Measurements from ENCODE around the gene LASP1NB.
A peak's percentile ranks its signal among the peaks of the same experiment; 100 is the strongest.
"Not testable (repeated sequence)": the region's sequence is repeated elsewhere in the genome, so short reads cannot be mapped to it uniquely, and the experiment has no call there.

Gene LASP1NB

DNA sequence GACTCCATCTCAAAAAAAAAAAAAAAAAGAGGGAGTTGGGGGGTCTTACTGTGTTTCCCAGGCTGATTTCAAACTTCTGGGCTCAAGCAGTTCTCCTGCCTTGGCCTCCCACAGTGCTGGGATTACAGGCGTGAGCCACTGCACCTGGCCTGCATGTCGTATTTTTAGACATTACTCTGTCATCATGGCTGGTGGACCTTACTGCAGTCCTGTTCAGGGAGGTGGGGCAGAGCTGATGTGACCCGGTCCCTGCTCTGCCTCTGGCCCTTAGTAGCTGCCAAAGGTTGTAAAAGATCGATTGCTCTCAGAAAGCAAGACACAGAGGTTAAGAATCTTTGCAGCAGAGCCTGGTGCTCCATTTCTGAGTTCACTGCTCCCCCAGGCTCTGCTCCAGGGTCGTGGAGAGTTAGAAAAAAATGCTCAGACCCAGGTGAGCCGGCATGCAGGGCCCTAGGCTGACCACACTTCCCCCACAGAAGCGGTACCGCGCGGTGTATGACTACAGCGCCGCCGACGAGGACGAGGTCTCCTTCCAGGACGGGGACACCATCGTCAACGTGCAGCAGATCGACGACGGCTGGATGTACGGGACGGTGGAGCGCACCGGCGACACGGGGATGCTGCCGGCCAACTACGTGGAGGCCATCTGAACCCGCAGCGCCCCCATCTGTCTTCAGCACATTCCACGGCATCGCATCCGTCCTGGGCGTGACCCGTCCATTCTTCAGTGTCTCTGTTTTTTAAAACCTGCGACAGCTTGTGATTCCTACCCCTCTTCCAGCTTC is 7.1 kb upstream of the LASP1NB start:
- DNase-seq (ENCODE audit: low spot score): peak; percentile 43

GRCh38 chr17:38918916-38919315 is 6.5 kb upstream of the LASP1NB start:
- DNase-seq (ENCODE audit: low spot score): no peak

GRCh38 chr17:38919316-38920078 is 5.9 kb upstream of the LASP1NB start:
- DNase-seq (ENCODE audit: low spot score): no peak

GRCh38 chr17:38920374-38921291 is 4.8 kb upstream of the LASP1NB start:
- no peak for DNase-seq (ENCODE audit: low spot score)

DNA sequence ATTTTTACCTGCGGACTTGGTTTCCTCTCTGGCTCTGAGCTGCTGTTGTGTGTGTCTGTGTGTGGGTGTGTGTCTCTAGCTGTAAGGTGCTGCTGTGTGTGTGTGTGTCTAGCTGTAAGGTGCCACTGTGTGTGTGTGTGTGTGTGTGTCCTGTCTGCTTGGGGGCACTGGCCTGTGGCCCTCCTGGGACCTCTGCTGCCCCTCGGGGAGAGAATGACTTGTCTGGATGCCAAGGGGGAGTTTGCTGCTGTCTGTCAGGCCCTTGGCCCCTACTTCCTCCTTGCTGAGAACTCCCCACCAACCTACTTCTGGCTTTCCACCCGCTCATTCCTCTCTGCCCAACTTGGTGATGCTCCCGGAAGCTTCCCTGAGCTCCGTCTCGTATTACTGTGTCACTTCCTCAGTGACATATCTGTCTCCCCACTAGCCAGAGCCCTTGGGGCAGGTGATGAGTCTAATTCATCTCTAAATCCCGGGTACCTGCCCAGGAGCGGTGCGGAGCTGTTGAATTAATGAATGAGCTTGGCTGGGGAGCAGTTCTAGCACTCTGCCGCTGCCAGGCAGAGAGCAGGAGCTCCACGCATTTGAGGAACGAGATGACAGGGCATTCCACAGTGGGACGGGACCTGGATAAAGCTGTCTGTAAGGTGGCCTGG is 3.5 kb upstream of the LASP1NB start:
- no peak for DNase-seq (ENCODE audit: low spot score)

DNA sequence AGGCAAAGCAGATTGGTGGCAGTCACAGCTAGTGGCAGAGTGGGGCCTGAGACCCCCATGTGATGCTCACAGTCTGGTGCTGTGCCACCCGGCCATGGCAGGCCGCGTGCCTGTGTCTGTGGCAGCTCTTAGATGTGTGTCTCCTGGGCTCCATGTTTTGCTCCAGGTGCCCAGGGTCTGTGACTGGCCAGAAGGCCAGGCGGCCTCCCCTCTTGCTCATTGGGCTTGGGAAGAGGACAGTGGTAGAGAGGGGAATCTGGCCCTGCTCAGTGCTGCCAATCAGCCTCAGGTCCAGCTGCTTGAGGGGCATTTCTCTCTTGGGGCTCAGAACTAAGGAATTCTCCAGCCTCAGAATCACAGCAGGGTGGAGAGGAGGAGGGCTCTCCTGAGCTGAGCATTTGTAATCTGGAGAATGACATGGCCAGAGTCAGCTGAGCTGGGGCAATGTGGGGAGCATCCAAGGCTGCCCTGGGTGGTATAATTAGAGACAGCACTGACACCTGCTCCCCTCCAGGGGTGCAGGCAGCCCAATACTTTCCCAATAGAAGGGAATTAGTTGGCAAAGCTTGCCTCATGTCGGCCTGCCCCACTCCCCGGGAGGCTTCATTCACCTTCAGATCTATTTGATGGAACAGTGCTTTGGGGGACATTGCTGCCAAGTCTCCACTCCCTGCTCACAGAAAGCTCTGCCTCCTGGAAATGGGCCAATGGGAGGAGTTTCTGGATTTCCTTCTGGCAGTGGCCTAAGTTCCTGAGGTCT is 2.7 kb upstream of the LASP1NB start:
- peak; percentile 51 for DNase-seq (ENCODE audit: low spot score)

- DNase-seq (ENCODE audit: low spot score): no peak
Measured at GRCh38 chr17:38926293-38927070, 1.1 kb downstream of the LASP1NB start.

DNA sequence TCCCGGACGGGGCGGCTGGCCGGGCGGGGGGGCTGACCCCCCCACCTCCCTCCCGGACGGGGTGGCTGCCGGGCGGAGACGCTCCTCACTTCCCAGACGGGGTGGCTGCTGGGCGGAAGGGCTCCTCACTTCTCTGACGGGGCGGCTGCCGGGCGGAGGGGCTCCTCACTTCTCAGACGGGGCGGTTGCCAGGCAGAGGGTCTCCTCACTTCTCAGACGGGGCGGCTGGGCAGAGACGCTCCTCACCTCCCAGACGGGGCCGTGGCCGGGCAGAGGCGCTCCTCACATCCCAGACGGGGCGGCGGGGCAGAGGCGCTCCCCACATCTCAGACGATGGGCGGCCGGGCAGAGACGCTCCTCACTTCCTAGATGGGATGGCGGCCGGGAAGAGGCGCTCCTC is 5.4 kb downstream of the LASP1NB start:
- DNase-seq (ENCODE audit: low spot score): not testable (repeated sequence)

- DNase-seq (ENCODE audit: low spot score): not testable (repeated sequence)
Measured at GRCh38 chr17:38933962-38934361, 8.5 kb downstream of the LASP1NB start.

DNA sequence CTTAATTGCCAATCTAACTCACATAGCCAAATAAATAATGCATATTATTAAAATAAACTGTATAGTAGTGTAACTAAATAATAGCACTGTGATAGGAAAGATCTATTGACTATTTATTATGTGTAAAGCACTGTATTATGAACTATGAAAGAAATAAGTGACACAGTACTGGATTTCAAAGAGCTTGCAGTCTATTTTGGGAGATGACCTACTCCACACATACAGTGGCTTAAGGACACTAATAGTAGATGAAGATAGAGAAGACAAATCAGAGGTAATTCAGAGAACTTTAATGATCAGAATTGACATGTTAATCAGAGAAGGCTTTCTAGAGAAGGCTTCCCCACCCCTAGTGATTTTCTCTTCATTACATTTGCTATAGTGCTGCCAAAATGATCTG is 14.6 kb downstream of the LASP1NB start:
- DNase-seq (ENCODE audit: low spot score): no peak

DNA sequence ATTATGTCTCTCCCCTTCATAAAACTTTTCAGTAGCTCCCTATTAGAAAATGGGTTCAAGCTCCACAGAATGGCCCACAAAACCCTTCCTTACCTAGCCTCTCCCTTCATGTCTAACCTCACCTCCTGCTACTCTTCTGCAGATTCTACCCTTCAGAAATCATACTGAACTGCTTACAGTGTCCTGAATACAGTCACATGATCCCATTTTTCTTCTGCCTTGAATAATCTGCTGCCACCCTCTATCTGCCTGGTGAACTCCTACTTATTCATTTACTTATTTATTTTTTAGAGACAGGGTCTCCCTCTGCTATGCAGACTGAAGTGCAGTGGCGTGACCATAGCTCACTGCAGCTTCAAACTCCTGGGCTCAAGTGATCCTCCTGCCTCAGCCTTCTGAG is 15.0 kb downstream of the LASP1NB start:
- DNase-seq (ENCODE audit: low spot score): no peak

DNA sequence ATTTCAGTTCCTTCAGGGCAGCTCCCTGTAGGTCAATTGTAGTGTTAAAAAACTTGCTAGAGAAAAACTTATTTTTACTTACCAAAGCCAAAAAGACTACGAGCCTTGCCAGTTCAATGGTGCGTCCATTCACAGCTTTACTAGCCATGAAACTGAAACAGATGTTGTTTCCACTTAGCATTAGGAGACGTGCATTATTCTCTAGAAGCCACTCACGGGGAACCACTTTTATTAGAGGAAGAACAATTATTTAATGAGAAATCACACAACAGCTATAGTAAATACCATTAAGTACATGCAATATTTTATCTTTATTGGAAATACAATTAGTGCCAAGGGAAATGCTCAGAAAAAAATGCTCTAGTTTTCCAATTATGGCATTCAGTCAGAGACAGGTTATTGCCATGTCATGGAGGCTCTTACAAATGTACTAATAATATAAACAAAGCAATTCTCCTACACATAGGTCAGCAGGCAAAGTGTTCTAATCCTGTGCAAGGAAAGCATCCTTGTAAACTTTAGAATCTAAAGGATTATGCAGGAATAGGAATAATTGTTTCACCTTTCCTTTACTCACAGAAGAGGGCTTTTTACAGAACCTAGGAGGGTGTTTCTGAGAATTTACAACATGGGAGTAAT is 17.4 kb downstream of the LASP1NB start:
- no peak for DNase-seq (ENCODE audit: low spot score)

GRCh38 chr17:38943607-38944006 is 18.2 kb downstream of the LASP1NB start:
- no peak for DNase-seq (ENCODE audit: low spot score)

DNA sequence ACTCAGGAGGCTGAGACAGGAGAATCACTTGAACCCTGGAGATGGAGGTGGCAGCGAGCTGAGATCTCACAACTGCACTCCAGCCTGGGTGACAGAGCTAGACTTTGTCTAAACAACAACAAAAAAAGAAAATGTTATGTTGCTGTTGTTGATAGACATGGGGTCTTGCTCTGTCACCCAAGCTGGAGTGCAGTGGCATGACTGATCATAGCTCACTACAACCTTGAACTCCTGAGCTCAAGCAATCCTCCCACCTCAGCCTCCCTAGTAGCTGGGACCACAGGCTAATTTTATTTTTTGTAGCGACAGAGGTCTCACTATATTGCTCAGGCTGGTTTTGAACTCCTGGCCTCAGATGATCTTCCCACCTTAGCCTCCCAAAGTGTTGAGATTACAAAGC is 21.8 kb downstream of the LASP1NB start:
- no peak for DNase-seq (ENCODE audit: low spot score)

DNA sequence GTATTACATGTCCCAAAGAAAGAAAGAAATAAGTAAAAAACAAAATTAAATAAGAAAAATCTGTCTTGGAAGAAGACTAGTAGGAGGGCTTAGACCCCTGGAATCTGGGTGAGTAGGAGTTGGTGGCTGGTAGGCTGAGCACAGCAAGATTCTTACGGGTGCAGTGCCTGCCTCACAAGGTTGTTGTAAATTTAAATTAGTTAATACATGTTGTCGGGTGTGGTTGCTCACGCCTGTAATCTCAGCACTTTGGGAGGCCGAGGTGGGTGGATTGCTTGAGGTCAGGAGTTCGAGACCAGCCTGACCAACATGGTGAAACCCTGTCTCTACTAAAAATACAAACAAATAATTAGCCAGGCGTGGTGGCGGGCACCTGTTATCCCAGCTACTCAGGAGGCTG is 28.4 kb downstream of the LASP1NB start:
- not testable (repeated sequence) for DNase-seq (ENCODE audit: low spot score)

GRCh38 chr17:38958326-38958725 is 32.9 kb downstream of the LASP1NB start:
- DNase-seq (ENCODE audit: low spot score): no peak

GRCh38 chr17:38958756-38959155 is 33.3 kb downstream of the LASP1NB start:
- DNase-seq (ENCODE audit: low spot score): no peak

DNA sequence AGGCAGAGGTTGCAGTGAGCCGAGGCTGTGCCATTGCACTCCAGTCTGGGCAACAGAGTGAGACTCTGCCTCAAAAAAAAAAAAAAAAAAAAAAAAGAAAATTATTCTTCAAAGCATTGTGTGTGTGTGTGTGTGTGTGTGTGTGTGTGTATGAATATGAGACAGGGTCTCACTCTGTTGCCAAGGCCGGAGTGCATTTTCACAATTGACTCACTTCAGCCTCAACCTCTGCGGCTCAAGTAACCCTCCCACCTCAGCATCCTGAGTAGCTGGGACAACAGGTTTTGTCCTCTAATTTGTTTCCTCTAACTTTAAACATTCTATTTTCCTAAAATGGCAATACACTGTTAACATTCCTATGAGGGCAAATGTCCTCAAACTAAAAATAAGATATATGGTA is 34.1 kb downstream of the LASP1NB start:
- DNase-seq (ENCODE audit: low spot score): no peak

- no peak for DNase-seq (ENCODE audit: low spot score)
Measured at GRCh38 chr17:38960402-38960801, 35.0 kb downstream of the LASP1NB start.

DNA sequence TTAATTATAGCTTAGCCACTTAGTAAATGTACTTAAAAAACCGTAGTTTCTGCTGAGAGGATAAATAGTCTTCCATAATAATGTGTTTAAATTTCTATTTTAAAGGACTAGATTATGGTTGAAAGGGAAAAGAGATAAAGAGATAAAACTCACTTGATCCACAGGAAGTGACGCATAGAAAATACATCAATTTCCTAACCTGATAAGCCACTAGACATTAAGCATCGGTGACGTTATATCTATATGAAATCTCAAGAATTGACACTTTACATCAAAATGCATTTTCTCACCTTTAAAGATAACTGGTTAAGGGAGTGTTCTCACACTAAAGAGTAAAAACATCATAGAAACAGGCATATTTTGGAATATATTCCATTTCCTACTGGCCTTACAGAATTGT is 36.0 kb downstream of the LASP1NB start:
- DNase-seq (ENCODE audit: low spot score): no peak

Measured in iPS-NIHi11 (cell line).